Smooth muscle cell (in vitro differentiated cells): ENCODE data around the gene FAM83F. TPM values are rescaled to one million over a fixed set of nuclear protein-coding genes. Genes with fewer than 3 reads are reported as not detected.

Experiments used
- DNase-seq: peaks from one replicate; lab custom pipeline; 2025; ENCODE audit not compliant: unreplicated experiment; lab: John Stamatoyannopoulos, UW
- H2AFZ ChIP-seq: fragments of 200-600 bp; sonication (generic); 2 replicates; pipeline ENCODE4 v1.6.0; 2016; ENCODE audit warnings: antibody characterized with exemption, low read depth, mild to moderate bottlenecking
- H3F3A ChIP-seq: fragments of 200-600 bp; sonication (generic); 2 replicates; pipeline ENCODE4 v1.6.0; 2017; ENCODE audit warnings: antibody characterized with exemption, low read depth
- H3K27ac ChIP-seq: fragments of 200-600 bp; sonication (generic); 2 replicates; pipeline ENCODE4 v1.5.1; 2016; ENCODE audit warnings: low read depth, mild to moderate bottlenecking
- H3K27me3 ChIP-seq: fragments of 200-600 bp; sonication (generic); 2 replicates; pipeline ENCODE4 v1.6.1; 2016; ENCODE audit warnings: low read depth, mild to moderate bottlenecking
- H3K36me3 ChIP-seq: fragments of 200-600 bp; sonication (generic); 2 replicates; pipeline ENCODE4 v1.5.1; 2016; ENCODE audit warnings: low read depth
- H3K4me1 ChIP-seq: fragments of 200-600 bp; sonication (generic); 2 replicates; pipeline ENCODE4 v1.5.1; 2016; ENCODE audit warnings: low read depth
- H3K4me2 ChIP-seq: fragments of 200-600 bp; sonication (generic); 2 replicates; pipeline ENCODE4 v1.6.0; 2016; ENCODE audit warnings: mild to moderate bottlenecking
- H3K4me3 ChIP-seq: fragments of 200-600 bp; sonication (generic); 2 replicates; pipeline ENCODE4 v1.5.1; 2016; ENCODE audit warnings: mild to moderate bottlenecking
- H3K79me2 ChIP-seq: fragments of 200-600 bp; sonication (generic); 2 replicates; pipeline ENCODE4 v1.6.0; 2016; ENCODE audit warnings: low read depth, mild to moderate bottlenecking
- H3K9ac ChIP-seq: fragments of 200-600 bp; sonication (generic); 2 replicates; pipeline ENCODE4 v1.6.0; 2016; ENCODE audit warnings: low read depth
- H3K9me3 ChIP-seq: fragments of 200-600 bp; sonication (generic); replicated peaks from 2 replicates; pipeline ENCODE4 v1.5.1; 2016; ENCODE audit warnings: low read depth
- H4K20me1 ChIP-seq: fragments of 200-600 bp; sonication (generic); 2 replicates; pipeline ENCODE4 v1.6.0; 2016; ENCODE audit warnings: low read depth
- CTCF ChIP-seq: fragments of 200-600 bp; sonication (generic); IDR thresholded peaks from 2 replicates; pipeline ENCODE4 v1.5.1; 2017; ENCODE audit warnings: borderline replicate concordance, mild to moderate bottlenecking, antibody characterized with exemption; ENCODE audit not compliant: insufficient read depth, poor library complexity, severe bottlenecking
- WGBS: methylation state at CpG from one replicate; pipeline ENCODE4 v1.1.7; 2016; ENCODE audit warnings: low lambda C conversion rate; 5-methylcytosine and 5-hydroxymethylcytosine counted together
- polyA plus RNA-seq: library from polyadenylated mRNA; unstranded; fragments of >200 nt; fragmentation: Nextera tagmentation; extraction: Ambion mirVana; gene quantifications from 2 replicates; pipeline ENCODE4 v1.2.1, GENCODE V29; 2016
- total RNA-seq: library from RNA; depleted of rRNA; stranded (reverse); fragments of >200 nt; gene quantifications from 2 replicates; pipeline ENCODE4 v1.2.3, GENCODE V29; 2014

Gene FAM83F
- total and polyA plus RNA-seq, 2 experiments from 2014 or later: 1.4 to 1.6 TPM

- H3K27ac ChIP-seq: no peak overlapping the region
- H3K27me3 ChIP-seq: no peaks in the 10 kb centered on the region
- no peaks in the 10 kb centered on the region for H3K9me3 ChIP-seq
- H4K20me1 ChIP-seq: peaks cover 61% of the 10 kb centered on the region
- H3K9ac ChIP-seq: no peak overlapping the region
- H3K4me3 ChIP-seq: no peak overlapping the region
- H3F3A ChIP-seq: no peaks in the 10 kb centered on the region
- no peaks in the 10 kb centered on the region for H3K36me3 ChIP-seq
- no peak for TF ChIP-seq CTCF
- no peak overlapping the region for H2AFZ ChIP-seq
- peaks cover 5% of the 10 kb centered on the region for H3K79me2 ChIP-seq
- H3K4me2 ChIP-seq: no peak overlapping the region
- H3K4me1 ChIP-seq: no peaks in the 10 kb centered on the region
- no peak for DNase-seq
- 87% methylated on average over 3 of the region's 3 CpGs for WGBS
Observed at GRCh38 chr22:40050258-40050657, 55.5 kb downstream of the FAM83F start.

- no peaks in the 10 kb centered on the region for H3K27me3 ChIP-seq
- H3K27ac ChIP-seq: no peak overlapping the region
- no peak overlapping the region for H3K4me3 ChIP-seq
- H3K9me3 ChIP-seq: no peaks in the 10 kb centered on the region
- H3K36me3 ChIP-seq: no peaks in the 10 kb centered on the region
- WGBS: 37% methylated on average over 3 of the region's 3 CpGs
- TF ChIP-seq CTCF: no peak
- H3K9ac ChIP-seq: no peak overlapping the region
- H3F3A ChIP-seq: no peaks in the 10 kb centered on the region
- H3K4me2 ChIP-seq: no peak overlapping the region
- peaks cover 63% of the 10 kb centered on the region for H4K20me1 ChIP-seq
- peaks cover 5% of the 10 kb centered on the region for H3K79me2 ChIP-seq
- DNase-seq: no peak
- H2AFZ ChIP-seq: no peak overlapping the region
- H3K4me1 ChIP-seq: no peaks in the 10 kb centered on the region
Observed at GRCh38 chr22:40051322-40051721, 56.6 kb downstream of the FAM83F start.

GRCh38 chr22:40053460-40053859 is 58.7 kb downstream of the FAM83F start:
- Histone ChIP-seq H3F3A (no peaks in the 10 kb centered on the region), H2AFZ (no peak overlapping the region), H3K36me3 (no peaks in the 10 kb centered on the region), H4K20me1 (peaks cover 70% of the 10 kb centered on the region), H3K27me3 (no peaks in the 10 kb centered on the region), H3K4me3 (no peak overlapping the region), H3K9me3 (no peaks in the 10 kb centered on the region), H3K27ac (no peak overlapping the region), H3K4me2 (no peak overlapping the region), H3K9ac (no peak overlapping the region), H3K79me2 (peaks cover 5% of the 10 kb centered on the region), H3K4me1 (no peaks in the 10 kb centered on the region)
- no peak for TF ChIP-seq CTCF
- 92% methylated on average over 1 of the region's 1 CpG for WGBS
- DNase-seq: no peak

- no peak overlapping the region for H3K27ac ChIP-seq
- no peak overlapping the region for H3K4me3 ChIP-seq
- no peak for DNase-seq
- H3F3A ChIP-seq: no peaks in the 10 kb centered on the region
- 95% methylated on average over 2 of the region's 2 CpGs for WGBS
- no peak for TF ChIP-seq CTCF
- no peaks in the 10 kb centered on the region for H3K9me3 ChIP-seq
- H3K36me3 ChIP-seq: no peaks in the 10 kb centered on the region
- no peak overlapping the region for H2AFZ ChIP-seq
- peaks cover 74% of the 10 kb centered on the region for H4K20me1 ChIP-seq
- no peaks in the 10 kb centered on the region for H3K4me1 ChIP-seq
- H3K27me3 ChIP-seq: no peaks in the 10 kb centered on the region
- H3K9ac ChIP-seq: no peak overlapping the region
- peaks cover 5% of the 10 kb centered on the region for H3K79me2 ChIP-seq
- H3K4me2 ChIP-seq: no peak overlapping the region
Observed at GRCh38 chr22:40054486-40054885, 59.7 kb downstream of the FAM83F start.
